HG03520 (cell line): ENCODE results near the gene SDCCAG8.

Experiments used
- ATAC-seq: cut with Tn5 transposase; IDR thresholded peaks from one replicate; pipeline ENCODE4 v1.9.1; 2021; ENCODE audit warnings: mild to moderate bottlenecking, moderate library complexity; ENCODE audit not compliant: unreplicated experiment

SDCCAG8 gene

DNA sequence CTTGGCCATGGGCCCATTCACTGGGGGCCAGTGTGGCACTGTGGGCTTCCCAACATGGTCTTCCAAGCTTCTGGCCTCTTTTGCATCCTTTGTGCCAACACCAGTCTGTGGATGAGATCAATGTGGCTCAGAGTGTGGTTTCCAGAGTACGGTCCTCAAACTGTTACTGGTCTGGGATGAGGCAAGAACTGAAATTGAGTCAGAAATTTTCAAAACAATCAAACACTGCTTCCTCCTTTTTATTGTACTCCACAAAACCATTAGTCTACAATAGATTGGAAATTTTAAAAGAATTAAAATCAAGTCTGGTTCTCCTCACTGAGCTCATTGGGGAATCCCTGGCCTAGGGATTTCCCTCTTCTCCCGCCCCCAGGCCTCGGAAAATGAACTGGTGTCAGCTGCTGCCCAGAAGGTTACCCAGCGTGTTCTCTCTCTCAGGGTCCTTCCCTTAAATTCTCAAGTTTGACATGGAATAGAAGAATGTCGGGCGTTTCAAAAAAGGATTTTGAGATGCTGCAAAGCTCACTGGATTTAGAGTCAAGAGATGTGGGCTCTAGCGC, 222.0 kb downstream of the SDCCAG8 start:
- ATAC-seq: no peak

- ATAC-seq: no peak
Measured at GRCh38 chr1:243481101-243481500, 225.3 kb downstream of the SDCCAG8 start.

DNA sequence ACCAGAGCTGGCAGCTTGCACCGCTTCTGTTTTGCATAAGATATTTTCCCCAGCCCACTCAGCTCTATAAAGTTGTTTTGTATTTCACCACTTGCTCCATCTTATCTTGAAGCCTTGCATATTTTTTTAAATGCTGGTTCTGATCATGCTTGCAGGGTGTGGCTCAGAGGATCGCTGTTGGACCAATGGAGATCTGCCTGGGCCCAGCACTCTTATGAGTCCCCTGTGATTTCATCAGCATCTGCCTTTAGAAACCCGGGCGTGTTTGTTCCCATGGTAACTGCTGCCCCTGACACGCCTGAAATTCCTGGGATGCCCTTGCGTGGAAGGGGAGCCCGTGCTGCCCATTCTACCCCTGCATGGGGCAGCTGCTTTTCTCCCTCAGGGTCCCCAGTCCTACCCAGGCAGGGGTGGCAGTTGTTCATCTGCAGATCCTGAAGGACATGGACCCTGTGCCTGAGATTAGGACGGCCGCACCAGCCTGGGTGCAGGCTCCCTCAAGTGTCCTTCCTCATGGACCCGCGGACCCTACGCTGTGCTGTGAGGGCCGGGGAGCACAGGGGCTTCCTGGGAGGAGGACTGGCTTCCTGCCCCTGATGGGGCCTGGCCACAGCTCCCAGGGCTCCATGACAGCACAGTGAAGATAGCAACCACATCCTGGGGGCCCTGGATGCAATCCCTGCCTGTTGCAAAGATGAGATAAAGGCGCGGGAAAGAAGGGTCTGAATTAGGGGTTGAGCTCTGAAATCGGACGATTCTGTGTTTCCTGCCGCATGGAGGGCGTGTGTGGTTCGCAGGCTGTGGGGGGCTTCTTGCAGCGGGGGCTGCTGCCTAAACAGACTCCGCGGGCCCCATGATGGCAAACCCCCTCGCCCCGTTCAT, 226.5 kb downstream of the SDCCAG8 start:
- no peak for ATAC-seq

- ATAC-seq: no peak
Measured at GRCh38 chr1:243483071-243483771, 227.4 kb downstream of the SDCCAG8 start.

- ATAC-seq: no peak
Measured at GRCh38 chr1:243483952-243484351, 228.1 kb downstream of the SDCCAG8 start.

GRCh38 chr1:243487036-243487648, 231.3 kb downstream of the SDCCAG8 start:
- no peak for ATAC-seq

- no peak for ATAC-seq
Measured at GRCh38 chr1:243487649-243488227, 231.9 kb downstream of the SDCCAG8 start.

DNA sequence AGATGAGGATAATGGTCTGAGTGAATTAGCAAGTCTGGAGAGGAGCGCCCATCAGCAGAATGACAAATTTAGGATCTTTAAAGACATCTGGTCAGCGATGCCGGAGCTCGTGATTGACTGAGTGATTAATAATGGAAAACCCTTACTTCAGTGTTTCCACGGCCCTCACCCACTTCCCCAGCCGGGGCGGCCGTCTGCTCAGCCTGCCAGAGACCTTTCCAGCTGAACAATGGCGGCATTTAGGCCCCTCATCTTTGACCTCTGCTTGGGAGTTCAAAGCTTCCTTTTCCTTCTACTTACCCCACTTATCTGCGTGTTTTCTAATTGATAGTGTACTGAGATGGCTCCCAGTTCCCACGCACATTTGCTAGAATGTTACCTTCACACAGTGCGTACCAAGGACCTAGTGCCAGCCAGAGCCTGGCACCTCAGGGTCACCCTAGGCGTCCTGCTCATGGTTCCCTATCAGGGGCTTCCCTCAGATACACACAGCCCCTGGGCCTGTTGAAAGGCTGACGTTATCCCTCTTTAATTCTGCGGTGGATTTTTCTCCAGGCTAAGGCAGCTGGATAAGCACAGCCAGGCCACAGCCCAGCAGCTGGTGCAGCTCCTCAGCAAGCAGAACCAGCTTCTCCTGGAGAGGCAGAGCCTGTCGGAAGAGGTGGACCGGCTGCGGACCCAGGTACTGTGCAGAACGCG, 232.8 kb downstream of the SDCCAG8 start:
- ATAC-seq: no peak

- no peak for ATAC-seq
Measured at GRCh38 chr1:243489158-243489527, 233.3 kb downstream of the SDCCAG8 start.

- no peak for ATAC-seq
Measured at GRCh38 chr1:243489681-243490546, 234.1 kb downstream of the SDCCAG8 start.

DNA sequence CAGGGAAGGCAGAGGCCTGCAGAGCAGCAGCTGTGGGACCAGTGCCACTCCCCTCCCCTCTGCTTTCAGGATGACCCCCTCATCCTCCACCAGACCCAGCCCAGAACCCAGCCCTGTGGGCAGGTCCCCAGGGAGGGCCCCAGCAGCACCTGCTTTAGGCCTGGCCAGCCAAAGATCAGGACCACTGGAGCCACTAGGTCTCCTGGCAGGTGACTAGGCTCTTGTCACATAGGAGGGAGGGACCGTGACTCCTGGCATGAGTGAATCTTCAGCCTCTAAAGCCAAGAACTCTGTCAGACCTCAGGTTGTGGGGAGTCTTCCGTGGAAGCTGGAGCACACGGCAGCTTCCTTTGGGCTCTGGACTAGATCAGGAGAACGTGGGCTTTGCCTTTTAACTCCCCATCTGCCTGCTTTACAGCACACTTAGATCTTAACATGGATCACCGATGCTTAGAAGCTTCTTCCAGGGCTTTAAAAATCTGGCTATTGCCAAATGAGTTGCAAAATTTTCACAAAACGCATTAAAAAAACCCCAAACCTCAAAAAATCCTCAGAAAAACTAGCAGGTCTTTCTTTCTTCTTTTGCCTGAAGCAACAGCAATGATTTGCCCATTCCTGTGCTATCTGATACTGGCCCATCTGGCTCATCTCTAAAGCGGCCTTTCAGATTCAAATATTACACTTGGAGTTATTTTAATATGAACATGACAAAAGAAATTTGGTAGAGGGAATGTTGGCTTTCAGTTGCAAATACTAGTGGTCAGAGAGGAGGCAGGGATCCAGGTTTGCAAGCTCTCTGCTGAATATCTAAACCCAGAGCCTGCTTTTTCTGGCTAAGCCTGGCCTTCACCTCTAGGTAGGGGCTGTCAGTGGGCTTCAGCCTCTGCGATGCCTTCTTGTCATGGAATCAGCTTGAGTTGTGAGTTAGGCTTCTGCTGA, 235.2 kb downstream of the SDCCAG8 start:
- ATAC-seq: no peak

DNA sequence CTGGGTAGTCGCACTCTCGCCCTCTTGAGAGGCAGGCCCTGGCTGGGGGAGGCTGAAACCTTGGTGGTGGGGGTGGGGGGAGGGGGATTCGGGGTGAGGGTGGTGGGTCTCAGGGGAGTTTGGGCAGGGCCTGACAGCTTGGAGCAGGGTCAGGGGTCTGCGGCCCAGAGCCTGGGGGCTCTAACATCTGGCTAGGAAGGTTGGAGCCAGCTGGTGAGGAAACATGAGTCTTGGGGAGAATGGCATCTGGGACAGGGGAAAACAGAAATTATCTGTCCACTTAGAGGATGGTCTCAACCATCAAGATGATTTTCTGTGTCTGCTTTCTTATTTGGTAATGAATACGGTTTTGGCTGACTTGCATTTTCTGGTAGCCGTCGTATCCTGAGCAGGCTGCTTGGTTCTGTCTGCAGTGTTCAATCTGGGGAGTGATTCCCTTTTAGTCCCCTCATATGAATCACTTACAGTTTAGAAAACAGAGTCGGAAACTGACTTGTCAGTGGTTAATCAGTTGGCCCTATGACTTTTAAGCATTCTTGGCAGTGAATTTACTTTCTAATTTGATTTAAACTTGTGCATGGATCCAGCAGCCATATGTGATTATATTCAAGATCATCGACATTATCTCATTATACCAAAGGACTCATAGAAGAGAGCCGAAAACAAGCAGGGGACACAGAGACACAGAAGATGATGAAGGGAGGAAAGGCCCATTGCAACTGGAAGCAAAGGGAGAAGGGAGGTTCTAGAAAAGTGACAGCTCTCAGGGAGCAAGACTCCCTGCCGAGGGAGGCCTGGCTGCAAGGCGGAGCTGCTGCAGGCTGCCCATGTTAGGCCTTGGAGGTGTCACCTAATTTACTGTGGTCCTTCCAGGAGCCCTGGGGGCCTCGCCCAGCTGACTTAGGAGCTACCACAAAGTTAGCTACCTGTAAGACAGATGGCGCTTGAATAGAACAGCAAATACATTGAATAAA, 237.6 kb downstream of the SDCCAG8 start:
- ATAC-seq: no peak

DNA sequence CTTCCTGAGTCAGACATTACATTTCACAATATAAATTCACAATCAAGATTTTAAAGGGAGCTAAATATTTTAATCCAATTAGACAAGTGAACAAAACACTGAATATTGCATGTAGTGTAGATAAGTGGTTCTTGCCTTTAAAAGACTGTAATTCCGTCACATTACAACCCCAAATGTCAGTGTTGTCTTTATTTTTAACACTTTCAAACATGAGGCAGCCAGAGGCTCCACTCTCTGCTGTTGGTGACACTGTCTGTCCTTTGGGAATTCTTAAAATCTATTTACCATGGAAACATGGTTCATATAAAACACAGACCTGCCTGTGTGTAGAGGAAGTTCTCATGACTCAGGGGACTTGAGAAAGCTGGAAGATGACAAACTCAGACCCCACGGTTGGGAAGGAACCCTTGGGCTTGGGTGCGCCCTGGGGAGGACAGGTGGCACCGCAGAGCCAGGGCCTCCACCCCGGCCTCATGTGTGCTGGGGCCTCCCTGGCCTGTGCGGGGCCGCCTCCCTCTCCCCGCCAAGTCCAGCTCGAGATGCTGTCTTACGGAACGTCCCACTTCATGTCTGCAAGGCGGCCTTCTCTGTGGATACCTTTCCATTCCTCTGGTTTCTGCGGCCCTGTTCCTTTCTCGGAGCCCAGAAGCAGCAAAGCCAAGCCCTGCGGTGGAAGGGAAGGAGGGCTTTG, 239.0 kb downstream of the SDCCAG8 start:
- no peak for ATAC-seq

GRCh38 chr1:243495442-243496186, 239.8 kb downstream of the SDCCAG8 start:
- no peak for ATAC-seq

GRCh38 chr1:243496187-243496646, 240.4 kb downstream of the SDCCAG8 start:
- ATAC-seq: no peak

DNA sequence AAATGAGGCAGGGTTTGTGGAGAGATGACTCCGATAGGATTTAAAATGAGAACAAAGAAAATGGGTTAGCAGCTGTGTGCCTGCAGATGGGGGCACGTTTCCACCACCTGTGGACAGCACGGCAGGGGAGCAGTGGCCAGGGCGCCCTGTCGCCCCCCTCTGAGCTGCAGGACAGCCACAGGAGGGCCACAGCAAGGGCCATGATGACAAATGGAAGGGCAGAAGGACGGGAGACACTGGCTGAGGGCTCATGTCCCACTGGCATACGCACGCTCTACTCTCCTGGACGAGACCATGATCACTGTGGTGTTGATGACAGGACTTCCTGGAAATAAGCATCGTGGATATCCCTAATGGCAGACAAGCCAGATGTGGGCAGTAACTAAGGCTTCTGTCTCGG, 241.0 kb downstream of the SDCCAG8 start:
- ATAC-seq: no peak
